Stimulated activated CD8-positive, alpha-beta memory T cell treated with anti-CD3 and anti-CD28 coated beads, Interleukin-7, amount 100 ng/mL, for 1 hour (primary cell): Measurements from ENCODE around the gene TRIO.

Experiments
- DNase-seq, 2 donors: peaks; one replicate each; pipeline ENCODE4 v3.0.0-alpha.2; 2020; ENCODE audit warnings: low read depth in 2 of 2

Gene TRIO

GRCh38 chr5:14147210-14147609, 4.1 kb downstream of the TRIO start:
- no peak for DNase-seq

GRCh38 chr5:14148483-14148882, 5.3 kb downstream of the TRIO start:
- DNase-seq, result no peak

- no peak for DNase-seq
Measured at GRCh38 chr5:14148890-14149671, 5.9 kb downstream of the TRIO start.

GRCh38 chr5:14149672-14150274, 6.6 kb downstream of the TRIO start:
- no peak for DNase-seq

- no peak for DNase-seq
Measured at GRCh38 chr5:14151416-14151815, 8.3 kb downstream of the TRIO start.

- DNase-seq, result no peak
Measured at GRCh38 chr5:14153071-14153864, 10.1 kb downstream of the TRIO start.

GRCh38 chr5:14153932-14154731, 11.0 kb downstream of the TRIO start:
- no peak for DNase-seq

GRCh38 chr5:14155075-14155474, 11.9 kb downstream of the TRIO start:
- DNase-seq, result no peak

GRCh38 chr5:14155739-14156138, 12.6 kb downstream of the TRIO start:
- no peak for DNase-seq

GRCh38 chr5:14156290-14156649, 13.1 kb downstream of the TRIO start:
- no peak for DNase-seq

- DNase-seq, result no peak
Measured at GRCh38 chr5:14156650-14157492, 13.7 kb downstream of the TRIO start.

- no peak for DNase-seq
Measured at GRCh38 chr5:14157493-14157782, 14.3 kb downstream of the TRIO start.

- DNase-seq, result no peak
Measured at GRCh38 chr5:14158890-14159666, 15.9 kb downstream of the TRIO start.

GRCh38 chr5:14161825-14162556, 18.8 kb downstream of the TRIO start:
- DNase-seq, result no peak

GRCh38 chr5:14164164-14165163, 21.3 kb downstream of the TRIO start:
- no peak for DNase-seq

- DNase-seq, result no peak
Measured at GRCh38 chr5:14165375-14166106, 22.4 kb downstream of the TRIO start.

GRCh38 chr5:14166437-14166836, 23.3 kb downstream of the TRIO start:
- no peak for DNase-seq
